GM12872 (cell line): ENCODE measurements around the gene SVIL.

Experiments
- TF ChIP-seq, protein P1 (sequence below): IDR thresholded peaks from 3 replicates; pipeline ENCODE4 v1.5.1; 2011; ENCODE audit warnings: low read depth, mild to moderate bottlenecking, low read length, moderate library complexity; ENCODE audit not compliant: insufficient read depth

The SVIL gene

DNA sequence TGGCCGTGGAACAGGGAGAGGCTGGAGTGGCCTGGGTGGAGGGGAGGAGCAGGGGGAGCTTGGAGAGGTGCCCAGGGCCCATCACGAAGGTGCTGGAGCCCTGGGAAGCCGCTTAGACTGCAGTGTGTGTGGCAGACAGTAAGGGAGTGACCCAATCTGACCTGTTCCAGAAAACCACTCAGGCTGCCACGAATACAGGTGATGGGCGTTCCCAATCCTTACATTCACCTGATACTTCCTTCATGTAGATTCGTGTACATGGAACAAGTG is 161.7 kb downstream of the SVIL start:
- TF ChIP-seq, protein P1, sequence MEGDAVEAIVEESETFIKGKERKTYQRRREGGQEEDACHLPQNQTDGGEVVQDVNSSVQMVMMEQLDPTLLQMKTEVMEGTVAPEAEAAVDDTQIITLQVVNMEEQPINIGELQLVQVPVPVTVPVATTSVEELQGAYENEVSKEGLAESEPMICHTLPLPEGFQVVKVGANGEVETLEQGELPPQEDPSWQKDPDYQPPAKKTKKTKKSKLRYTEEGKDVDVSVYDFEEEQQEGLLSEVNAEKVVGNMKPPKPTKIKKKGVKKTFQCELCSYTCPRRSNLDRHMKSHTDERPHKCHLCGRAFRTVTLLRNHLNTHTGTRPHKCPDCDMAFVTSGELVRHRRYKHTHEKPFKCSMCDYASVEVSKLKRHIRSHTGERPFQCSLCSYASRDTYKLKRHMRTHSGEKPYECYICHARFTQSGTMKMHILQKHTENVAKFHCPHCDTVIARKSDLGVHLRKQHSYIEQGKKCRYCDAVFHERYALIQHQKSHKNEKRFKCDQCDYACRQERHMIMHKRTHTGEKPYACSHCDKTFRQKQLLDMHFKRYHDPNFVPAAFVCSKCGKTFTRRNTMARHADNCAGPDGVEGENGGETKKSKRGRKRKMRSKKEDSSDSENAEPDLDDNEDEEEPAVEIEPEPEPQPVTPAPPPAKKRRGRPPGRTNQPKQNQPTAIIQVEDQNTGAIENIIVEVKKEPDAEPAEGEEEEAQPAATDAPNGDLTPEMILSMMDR: no peak

GRCh38 chr10:29472301-29473086 is 162.3 kb downstream of the SVIL start:
- TF ChIP-seq, protein P1: no peak

DNA sequence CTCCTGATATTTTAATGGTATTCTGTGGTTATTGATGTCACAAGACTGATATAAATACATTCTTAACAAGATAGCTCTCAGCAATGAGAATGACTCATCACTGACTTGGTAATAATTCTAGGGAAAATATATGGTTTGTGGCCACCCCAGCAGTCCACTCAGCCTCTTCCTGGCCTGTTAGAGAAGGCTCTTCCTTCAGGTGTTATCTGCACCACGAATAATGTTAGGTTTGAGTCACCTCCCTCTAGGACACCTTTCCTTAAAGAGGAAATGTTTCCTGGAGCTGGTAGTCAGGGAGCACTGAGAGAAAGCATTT is 163.3 kb downstream of the SVIL start:
- TF ChIP-seq, protein P1: no peak

DNA sequence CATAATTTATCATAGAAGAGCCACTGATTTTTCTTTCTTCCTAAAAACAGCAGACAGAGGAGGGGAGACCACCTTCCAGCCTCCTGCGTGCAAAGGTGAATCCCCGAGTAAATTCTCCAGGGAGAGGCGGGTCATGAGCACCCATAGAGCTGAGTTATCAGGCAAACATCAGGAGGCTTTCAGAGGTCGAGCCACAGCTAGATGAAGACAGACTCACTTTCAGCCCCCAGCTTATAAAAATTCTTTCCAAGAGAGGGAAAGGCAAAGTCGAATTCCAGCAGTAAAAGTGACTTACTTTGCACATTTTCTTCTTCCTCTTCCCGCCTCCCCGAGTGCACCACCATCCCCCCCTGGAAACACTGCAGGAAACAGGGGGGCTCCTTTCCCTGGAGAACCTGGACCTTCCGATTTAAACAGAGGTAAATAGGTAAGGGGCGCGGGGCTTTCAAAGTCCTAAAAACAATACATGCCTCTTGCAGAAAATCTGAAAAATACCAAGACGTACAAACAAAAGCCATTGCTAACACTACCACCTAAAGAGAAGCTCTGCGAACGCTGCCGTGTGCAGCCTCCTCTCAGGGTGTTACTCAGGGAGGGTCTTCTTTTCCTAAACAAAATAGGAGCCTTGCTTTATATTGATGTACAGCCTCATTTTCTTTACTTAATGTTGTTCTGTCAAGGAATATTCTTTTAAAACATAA is 163.8 kb downstream of the SVIL start:
- TF ChIP-seq, protein P1: no peak

DNA sequence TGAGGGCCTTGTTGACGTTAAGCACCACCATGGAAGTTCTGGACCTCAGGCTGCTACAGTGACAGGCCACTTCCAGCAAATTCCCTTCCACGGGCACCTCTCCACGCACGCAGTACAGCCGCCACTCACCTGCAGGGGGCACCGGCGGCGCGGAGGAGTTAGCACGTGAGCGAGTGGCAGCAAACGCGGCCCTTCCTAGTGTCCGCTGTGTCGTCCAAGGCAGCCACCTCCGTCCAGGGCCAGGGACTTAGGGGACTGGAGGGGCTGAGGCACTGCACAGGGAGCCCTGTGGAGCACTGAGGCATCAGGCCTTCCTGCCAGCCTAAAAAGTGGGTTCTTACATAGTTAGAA is 164.4 kb downstream of the SVIL start:
- TF ChIP-seq, protein P1: peak; percentile 25; the same call in 1 of the 3 replicates

DNA sequence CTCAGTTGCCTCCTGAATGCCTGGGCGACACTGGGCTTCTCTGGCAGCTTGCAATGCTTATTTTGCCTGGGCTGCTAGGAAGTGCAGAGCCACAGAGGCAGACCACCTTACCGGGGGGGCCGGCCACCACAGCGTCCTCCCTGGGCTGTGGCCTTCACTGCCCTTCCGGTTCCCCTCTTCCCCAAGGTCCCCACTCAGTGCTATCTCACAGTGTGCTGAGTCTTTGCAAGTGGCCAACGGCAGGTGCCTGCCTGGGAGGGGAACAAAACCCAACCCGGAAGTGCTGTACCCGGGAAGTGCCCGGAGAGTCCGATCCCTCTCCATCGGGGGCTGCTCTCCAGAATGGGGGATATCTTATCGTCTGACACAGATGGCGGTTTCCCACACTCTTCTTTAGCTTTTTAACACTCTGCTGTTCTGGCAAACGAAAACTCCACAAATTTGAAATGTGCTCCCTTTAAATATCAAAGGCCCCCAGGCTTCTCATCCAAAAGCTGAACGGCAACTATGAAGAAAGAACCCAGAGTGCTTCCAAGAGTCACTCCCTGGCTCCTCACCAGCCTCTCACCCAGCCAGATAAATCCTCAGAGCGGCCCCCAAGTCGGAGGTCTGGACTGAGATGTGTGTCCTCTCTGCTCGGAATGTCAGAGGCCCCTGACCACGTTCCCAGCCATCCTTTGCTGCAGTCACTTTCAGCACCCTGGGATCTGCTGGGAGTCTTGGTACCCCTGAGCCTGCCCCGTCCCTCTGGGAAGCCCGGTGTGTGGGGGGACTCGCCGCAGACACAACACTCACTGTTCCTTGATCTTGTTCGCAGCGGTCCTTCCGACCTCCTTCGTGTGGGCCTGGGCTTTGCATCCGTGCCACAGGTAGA is 165.1 kb downstream of the SVIL start:
- TF ChIP-seq, protein P1: no peak

DNA sequence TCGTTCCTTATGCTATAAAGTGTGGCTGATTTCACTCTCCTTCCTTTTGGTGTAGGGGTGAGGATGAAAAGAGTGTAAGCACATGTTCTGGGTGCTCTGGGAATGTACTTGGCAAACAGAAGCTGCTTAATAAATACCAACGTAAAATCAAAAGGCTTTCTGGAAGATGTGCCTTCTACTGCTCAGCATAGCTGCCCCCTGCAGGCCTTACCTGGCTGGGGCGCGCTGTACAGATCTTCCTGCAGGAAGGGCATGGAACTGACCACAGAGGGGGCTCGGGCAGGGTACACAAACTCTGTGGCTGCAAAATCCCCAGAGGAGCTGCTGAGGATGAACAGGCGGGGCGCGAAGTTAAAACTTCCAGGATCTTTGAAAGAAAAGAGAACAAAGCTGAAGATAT is 169.4 kb downstream of the SVIL start:
- TF ChIP-seq, protein P1: peak; percentile 39; the same call in 1 of the 3 replicates
